Ascending aorta (tissue), 2 donors: ENCODE results near the gene GLRB. TPM values are rescaled to one million over a fixed set of nuclear protein-coding genes. Genes with fewer than 3 reads are reported as not detected.

Experiments used
- DNase-seq, 2 donors: peaks; one replicate each; pipeline ENCODE4 v3.0.0-alpha.2; 2019; ENCODE audit warnings: low spot score in 2 of 2
- H3K27ac ChIP-seq, 2 donors: fragments of 200-600 bp; sonication (generic); one replicate each; pipeline ENCODE4 v1.5.1; 2016 to 2017; ENCODE audit warnings: mild to moderate bottlenecking in 1 of 2
- H3K27me3 ChIP-seq: fragments of 200-600 bp; sonication (generic); one replicate; pipeline ENCODE4 v1.5.1; 2017
- H3K36me3 ChIP-seq, 2 donors: fragments of 200-600 bp; sonication (generic); one replicate each; pipeline ENCODE4 v1.5.1; 2016
- H3K4me1 ChIP-seq, 2 donors: fragments of 200-600 bp; sonication (generic); one replicate each; pipeline ENCODE4 v1.5.1; 2016 to 2017; ENCODE audit warnings: mild to moderate bottlenecking in 1 of 2
- H3K4me3 ChIP-seq, 2 donors: fragments of 200-600 bp; sonication (generic); one replicate each; pipeline ENCODE4 v1.5.1; 2016 to 2017; ENCODE audit warnings: mild to moderate bottlenecking in 1 of 2
- H3K9me3 ChIP-seq, 2 donors: fragments of 200-600 bp; sonication (generic); one replicate each; pipeline ENCODE4 v1.5.1; 2016
- intact Hi-C: fragments of 100-400 bp; cut with DNase I; formaldehyde crosslinking; loops from one replicate; pipeline ENCODE4 v1.15.1; 2023
- total RNA-seq: library from RNA; depleted of rRNA; stranded (reverse); fragments of >200 nt; gene quantifications from one replicate; pipeline ENCODE4 v1.1.0, GENCODE V29; 2016
- TF ChIP-seq, protein P1 (sequence below), 3 experiments: fragments of 200-600 bp in 2 of 3; fragments of 450-650 bp in 1 of 3; sonication (generic) in 2 of 3; IDR thresholded peaks; one replicate each; pipeline ENCODE4 v1.5.1; 2016 to 2019; ENCODE audit warnings: antibody characterized with exemption in 3 of 3, mild to moderate bottlenecking in 1 of 3, moderate library complexity in 1 of 3

Gene GLRB
- total RNA-seq, 1 donor from 2014 or later = 8.4 TPM

DNA sequence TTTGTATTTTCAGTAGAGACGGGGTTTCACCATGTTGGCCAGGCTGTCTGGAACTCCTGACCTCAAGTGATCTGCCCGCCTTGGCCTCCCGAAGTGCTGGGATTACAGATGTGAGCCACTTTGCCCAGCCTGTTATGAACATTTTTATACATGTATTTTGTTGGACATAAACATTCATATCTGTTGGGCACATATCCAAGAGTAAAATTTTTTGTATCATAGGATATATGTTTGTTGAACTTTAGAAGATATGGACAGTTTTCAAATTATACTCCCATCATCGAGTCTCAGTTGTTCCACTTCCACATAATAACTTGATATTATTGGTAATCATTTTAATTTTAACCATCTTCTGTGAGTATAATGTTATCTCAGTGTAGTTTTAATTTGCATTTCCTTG is 23.6 kb downstream of the GLRB start:
- intact Hi-C loops = no loop called here
- no peaks in the 10 kb centered on the region for H3K27me3 ChIP-seq
- no peak overlapping the region for H3K4me3 ChIP-seq
- TF ChIP-seq, protein P1, sequence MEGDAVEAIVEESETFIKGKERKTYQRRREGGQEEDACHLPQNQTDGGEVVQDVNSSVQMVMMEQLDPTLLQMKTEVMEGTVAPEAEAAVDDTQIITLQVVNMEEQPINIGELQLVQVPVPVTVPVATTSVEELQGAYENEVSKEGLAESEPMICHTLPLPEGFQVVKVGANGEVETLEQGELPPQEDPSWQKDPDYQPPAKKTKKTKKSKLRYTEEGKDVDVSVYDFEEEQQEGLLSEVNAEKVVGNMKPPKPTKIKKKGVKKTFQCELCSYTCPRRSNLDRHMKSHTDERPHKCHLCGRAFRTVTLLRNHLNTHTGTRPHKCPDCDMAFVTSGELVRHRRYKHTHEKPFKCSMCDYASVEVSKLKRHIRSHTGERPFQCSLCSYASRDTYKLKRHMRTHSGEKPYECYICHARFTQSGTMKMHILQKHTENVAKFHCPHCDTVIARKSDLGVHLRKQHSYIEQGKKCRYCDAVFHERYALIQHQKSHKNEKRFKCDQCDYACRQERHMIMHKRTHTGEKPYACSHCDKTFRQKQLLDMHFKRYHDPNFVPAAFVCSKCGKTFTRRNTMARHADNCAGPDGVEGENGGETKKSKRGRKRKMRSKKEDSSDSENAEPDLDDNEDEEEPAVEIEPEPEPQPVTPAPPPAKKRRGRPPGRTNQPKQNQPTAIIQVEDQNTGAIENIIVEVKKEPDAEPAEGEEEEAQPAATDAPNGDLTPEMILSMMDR (IDR thresholded peaks at IDR 0.05) = no peak
- no peaks in the 10 kb centered on the region for H3K9me3 ChIP-seq
- no peaks in the 10 kb centered on the region for H3K4me1 ChIP-seq
- H3K27ac ChIP-seq = no peak overlapping the region
- no peaks in the 10 kb centered on the region for H3K36me3 ChIP-seq
- DNase-seq = no peak

DNA sequence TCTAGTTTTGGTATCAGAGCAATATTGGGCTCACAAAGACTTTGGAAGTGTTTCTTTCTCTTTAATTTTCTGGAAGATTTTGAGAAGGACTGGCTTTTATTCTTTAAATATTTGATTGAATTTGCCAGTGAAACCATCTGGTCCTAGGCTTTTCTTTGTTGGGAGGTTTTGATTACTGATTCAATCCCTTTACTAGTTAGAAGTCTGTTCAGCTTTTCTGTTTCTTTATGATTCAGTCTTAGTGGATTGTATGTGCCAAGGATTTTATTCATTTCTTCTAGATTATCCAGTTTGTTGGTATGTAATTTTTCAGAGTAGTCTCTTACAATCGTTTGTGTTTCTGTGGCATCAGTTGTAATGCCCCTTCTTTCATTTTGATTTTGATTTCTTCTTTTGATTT is 28.6 kb downstream of the GLRB start:
- Histone ChIP-seq H3K9me3 (no peaks in the 10 kb centered on the region), H3K4me3 (no peak overlapping the region), H3K4me1 (no peaks in the 10 kb centered on the region), H3K27ac (no peak overlapping the region), H3K27me3 (no peaks in the 10 kb centered on the region), H3K36me3 (no peaks in the 10 kb centered on the region)
- intact Hi-C loops = no loop called here
- TF ChIP-seq, protein P1 (IDR thresholded peaks at IDR 0.05) = no peak
- no peak for DNase-seq

DNA sequence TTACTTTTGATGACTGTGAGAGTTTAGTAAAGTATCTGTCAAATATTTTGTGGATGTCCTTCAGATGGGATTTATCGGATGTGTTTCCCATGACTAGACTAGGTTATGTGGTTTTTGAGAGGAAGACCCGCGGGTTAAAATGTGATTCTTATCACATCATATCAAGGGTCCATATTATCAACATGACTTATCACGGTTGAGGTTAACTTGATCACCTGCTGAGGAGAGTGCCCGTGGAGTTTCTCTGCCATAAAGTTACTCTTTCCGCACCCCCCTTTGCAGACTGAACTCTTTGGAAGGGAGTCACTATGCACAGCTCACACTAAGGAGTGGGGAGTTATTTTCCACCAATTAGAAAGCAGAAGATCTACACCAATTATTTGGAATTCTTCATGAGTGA is 38.7 kb downstream of the GLRB start:
- no peaks in the 10 kb centered on the region for H3K36me3 ChIP-seq
- H3K4me1 ChIP-seq = peaks cover 0 to 5% of the 10 kb centered on the region in 2 donors
- no peaks in the 10 kb centered on the region for H3K9me3 ChIP-seq
- H3K27ac ChIP-seq = no peak overlapping the region
- H3K27me3 ChIP-seq = no peaks in the 10 kb centered on the region
- DNase-seq = no peak
- TF ChIP-seq, protein P1 (IDR thresholded peaks at IDR 0.05) = no peak
- no peak overlapping the region for H3K4me3 ChIP-seq
- intact Hi-C loops = no loop called here

DNA sequence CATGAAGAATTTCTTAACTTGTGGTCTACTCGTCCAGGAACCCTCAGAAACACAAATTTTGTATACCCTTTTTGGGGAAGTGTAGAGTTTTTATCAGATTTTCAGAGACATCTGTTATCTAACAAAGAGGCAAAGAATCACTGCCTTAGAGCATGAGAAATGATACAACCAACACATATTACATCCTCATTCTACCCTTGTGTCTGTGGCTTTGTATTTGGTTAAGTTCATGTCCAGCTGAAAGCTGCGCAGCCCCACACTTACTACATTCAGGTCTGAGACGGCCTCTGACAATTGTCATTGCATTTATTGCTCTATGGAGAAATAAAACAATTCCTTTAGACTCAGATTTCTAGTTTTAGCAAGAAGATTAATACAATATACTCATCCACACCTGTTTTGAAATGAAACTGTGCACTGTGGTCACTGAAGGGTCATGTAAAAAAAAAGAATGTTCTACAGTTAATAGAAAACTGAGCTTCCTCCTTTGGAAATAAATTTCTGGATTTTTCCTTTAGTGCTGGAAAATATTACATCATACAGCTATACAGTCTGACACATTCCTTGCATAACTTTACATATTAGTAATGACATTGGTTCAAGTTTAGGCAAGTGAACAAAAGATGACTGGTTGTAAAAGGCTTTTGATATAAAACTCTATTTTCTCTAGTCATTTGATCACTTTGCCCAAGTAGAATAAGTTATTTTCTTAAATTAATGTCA is 39.8 kb downstream of the GLRB start:
- intact Hi-C loops = no loop called here
- H3K36me3 ChIP-seq = no peaks in the 10 kb centered on the region
- H3K9me3 ChIP-seq = no peaks in the 10 kb centered on the region
- no peak for DNase-seq
- no peak overlapping the region for H3K4me3 ChIP-seq
- no peak overlapping the region for H3K27ac ChIP-seq
- no peaks in the 10 kb centered on the region for H3K27me3 ChIP-seq
- TF ChIP-seq, protein P1 (IDR thresholded peaks at IDR 0.05) = no peak
- peaks cover 0 to 5% of the 10 kb centered on the region in 2 donors for H3K4me1 ChIP-seq

DNA sequence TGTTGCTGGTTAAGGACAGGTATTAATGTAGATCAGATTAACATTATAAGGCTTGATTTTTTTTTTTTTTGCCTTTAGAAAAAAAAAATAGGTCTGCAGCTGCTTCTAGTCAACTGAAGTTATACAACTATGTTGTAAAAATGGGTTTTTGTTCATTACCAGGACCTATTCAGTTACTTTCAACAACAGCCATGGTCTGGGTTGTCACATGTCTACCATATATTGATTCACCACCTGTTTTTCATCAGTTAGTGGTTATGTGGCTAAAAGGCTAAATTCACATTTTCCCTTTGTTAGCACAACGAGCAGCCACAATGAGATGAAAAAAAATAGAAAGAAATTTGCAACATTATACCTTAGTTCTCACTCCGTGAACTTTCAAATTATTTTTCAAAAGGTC is 45.5 kb downstream of the GLRB start:
- Histone ChIP-seq H3K27ac (no peak overlapping the region), H3K9me3 (no peaks in the 10 kb centered on the region), H3K4me1 (no peaks in the 10 kb centered on the region), H3K36me3 (no peaks in the 10 kb centered on the region), H3K27me3 (no peaks in the 10 kb centered on the region), H3K4me3 (no peak overlapping the region)
- no peak for DNase-seq
- intact Hi-C loops = no loop called here
- TF ChIP-seq, protein P1 (IDR thresholded peaks at IDR 0.05) = no peak
